Measurements from ENCODE around the gene BMERB1. TPM values are rescaled to one million over a fixed set of nuclear protein-coding genes. Genes with fewer than 3 reads are reported as not detected.
A peak's percentile ranks its signal among the peaks of the same experiment; 100 is the strongest.

Gene BMERB1
- total RNA-seq, 1 experiment from 2014 or later, result 80.0 TPM

DNA sequence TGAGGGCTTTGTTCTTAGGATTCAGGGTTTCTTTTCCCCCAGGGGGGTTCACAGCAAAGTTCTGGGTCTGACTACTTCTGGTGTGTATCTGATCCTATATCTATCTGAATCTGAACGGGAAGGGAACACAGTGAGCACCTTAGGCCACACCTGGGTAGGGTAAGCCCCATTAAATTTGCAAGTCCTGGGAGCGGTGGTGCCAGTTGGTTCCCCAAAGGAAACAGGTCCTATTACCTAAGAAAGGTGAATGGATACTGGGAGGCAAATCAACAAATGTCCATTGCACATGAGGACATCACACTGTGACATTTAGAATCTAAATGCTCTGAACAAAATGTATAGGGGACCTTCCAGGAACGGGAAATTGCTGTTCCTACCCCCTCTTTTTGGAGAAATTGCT is 54.6 kb downstream of the BMERB1 start:
- peak; percentile 34 for ATAC-seq
- ChIA-PET CTCF (interaction anchor here (0.5 to 0.6 kb wide), 2 partner anchors 9 to 21 kb away, joined by 3 to 14 read pairs; no protein-coding TSS in a partner anchor), POLR2A (interaction anchor here (0.6 kb wide), 1 partner anchor 21 kb away, joined by 4 read pairs; no protein-coding TSS in a partner anchor)
- TF ChIP-seq, protein P1, sequence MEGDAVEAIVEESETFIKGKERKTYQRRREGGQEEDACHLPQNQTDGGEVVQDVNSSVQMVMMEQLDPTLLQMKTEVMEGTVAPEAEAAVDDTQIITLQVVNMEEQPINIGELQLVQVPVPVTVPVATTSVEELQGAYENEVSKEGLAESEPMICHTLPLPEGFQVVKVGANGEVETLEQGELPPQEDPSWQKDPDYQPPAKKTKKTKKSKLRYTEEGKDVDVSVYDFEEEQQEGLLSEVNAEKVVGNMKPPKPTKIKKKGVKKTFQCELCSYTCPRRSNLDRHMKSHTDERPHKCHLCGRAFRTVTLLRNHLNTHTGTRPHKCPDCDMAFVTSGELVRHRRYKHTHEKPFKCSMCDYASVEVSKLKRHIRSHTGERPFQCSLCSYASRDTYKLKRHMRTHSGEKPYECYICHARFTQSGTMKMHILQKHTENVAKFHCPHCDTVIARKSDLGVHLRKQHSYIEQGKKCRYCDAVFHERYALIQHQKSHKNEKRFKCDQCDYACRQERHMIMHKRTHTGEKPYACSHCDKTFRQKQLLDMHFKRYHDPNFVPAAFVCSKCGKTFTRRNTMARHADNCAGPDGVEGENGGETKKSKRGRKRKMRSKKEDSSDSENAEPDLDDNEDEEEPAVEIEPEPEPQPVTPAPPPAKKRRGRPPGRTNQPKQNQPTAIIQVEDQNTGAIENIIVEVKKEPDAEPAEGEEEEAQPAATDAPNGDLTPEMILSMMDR (IDR thresholded peaks at IDR 0.05), result no peak
- TF ChIP-seq POLR2AphosphoS5 (IDR thresholded peaks at IDR 0.05; ENCODE audit: low read depth, low read length), result no peak
- TF ChIP-seq, protein P2, sequence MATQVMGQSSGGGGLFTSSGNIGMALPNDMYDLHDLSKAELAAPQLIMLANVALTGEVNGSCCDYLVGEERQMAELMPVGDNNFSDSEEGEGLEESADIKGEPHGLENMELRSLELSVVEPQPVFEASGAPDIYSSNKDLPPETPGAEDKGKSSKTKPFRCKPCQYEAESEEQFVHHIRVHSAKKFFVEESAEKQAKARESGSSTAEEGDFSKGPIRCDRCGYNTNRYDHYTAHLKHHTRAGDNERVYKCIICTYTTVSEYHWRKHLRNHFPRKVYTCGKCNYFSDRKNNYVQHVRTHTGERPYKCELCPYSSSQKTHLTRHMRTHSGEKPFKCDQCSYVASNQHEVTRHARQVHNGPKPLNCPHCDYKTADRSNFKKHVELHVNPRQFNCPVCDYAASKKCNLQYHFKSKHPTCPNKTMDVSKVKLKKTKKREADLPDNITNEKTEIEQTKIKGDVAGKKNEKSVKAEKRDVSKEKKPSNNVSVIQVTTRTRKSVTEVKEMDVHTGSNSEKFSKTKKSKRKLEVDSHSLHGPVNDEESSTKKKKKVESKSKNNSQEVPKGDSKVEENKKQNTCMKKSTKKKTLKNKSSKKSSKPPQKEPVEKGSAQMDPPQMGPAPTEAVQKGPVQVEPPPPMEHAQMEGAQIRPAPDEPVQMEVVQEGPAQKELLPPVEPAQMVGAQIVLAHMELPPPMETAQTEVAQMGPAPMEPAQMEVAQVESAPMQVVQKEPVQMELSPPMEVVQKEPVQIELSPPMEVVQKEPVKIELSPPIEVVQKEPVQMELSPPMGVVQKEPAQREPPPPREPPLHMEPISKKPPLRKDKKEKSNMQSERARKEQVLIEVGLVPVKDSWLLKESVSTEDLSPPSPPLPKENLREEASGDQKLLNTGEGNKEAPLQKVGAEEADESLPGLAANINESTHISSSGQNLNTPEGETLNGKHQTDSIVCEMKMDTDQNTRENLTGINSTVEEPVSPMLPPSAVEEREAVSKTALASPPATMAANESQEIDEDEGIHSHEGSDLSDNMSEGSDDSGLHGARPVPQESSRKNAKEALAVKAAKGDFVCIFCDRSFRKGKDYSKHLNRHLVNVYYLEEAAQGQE (IDR thresholded peaks at IDR 0.05; ENCODE audit: insufficient read depth in 1 of 2, low read depth in 2 of 2, low read length in 1 of 2), result no peak
- TF ChIP-seq SIN3A (IDR thresholded peaks at IDR 0.05; ENCODE audit: borderline replicate concordance, insufficient read depth, low read depth, low read length), result no peak
- TF ChIP-seq TCF7L2 (IDR thresholded peaks at IDR 0.05; ENCODE audit: low read depth, low read length), result no peak
- H3K9me3 ChIP-seq (ENCODE audit: control insufficient read depth, insufficient read depth, low read depth, low read length), result no peaks in the 10 kb centered on the region
- in situ Hi-C loops (cut with HindIII; ENCODE audit: low pct_unique_long_range_greater_than_20kb, low sequenced_read_pairs) (no loop called here), intact Hi-C loops (cut with micrococcal nuclease; ENCODE audit: unreplicated experiment) (loop anchor here (10.0 kb wide), 1 partner anchor 64 kb away; no protein-coding TSS in a partner anchor)
- BruUV-seq (replicated peaks), result no TSS peak
- DNase-seq (ENCODE audit: low read depth, low spot score), result no peak
- H3K4me3 ChIP-seq (ENCODE audit: low read depth in 2 of 2, low read length in 2 of 2), result peak overlapping the region in 1 of 2 experiments; percentile 2; a peak in 1 of 4 replicates
- H3K36me3 ChIP-seq (ENCODE audit: control insufficient read depth, insufficient read depth, low read length), result no peaks in the 10 kb centered on the region
- no peaks in the 10 kb centered on the region for H3K27me3 ChIP-seq (ENCODE audit: control insufficient read depth, insufficient read depth, low read length)
- H3K4me1 ChIP-seq (ENCODE audit: control insufficient read depth, insufficient read depth, low read length), result peaks cover 21% of the 10 kb centered on the region
- H3K27ac ChIP-seq (ENCODE audit: low read length), result peak overlapping the region; percentile 65

DNA sequence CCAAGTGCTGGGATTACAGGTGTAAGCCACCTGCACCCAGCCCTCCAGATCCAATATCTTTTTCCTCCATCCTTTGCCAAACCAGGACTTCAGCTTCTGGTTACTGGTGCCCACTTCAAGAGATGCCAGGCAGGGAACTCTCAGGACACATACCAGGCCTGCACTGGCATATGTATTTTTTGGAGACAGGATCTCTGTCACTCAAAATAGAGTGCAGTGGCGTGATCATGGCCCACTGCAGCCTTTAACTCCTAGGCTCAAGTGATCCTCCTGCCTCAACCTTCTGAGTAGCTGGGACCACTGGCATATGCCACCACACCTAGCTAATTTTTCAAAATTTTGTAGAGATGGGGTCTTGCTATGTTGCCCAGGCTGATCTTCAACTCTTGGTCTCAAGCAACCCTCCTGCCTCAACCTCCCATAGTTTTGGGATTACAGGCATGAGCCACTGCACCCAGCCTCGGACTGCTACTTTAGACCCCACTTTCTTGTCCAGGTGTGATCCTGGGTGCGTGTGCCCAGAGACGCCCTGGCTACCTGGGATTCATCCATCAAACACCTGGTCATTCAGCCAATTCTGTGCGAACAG is 55.8 kb downstream of the BMERB1 start:
- POLR2A ChIA-PET, result no interaction called here
- H3K4me1 ChIP-seq (ENCODE audit: control insufficient read depth, insufficient read depth, low read length), result peaks cover 21% of the 10 kb centered on the region
- in situ Hi-C loops (cut with HindIII; ENCODE audit: low pct_unique_long_range_greater_than_20kb, low sequenced_read_pairs), result no loop called here

More for the DNA sequence above, 55.8 kb downstream of the BMERB1 start:
- DNase-seq (ENCODE audit: low read depth, low spot score), result no peak
- no TSS peak for BruUV-seq (replicated peaks)
- H3K27ac ChIP-seq (ENCODE audit: low read length), result no peak overlapping the region
- TF ChIP-seq, protein P1 (IDR thresholded peaks at IDR 0.05), result no peak
- TF ChIP-seq, protein P2 (IDR thresholded peaks at IDR 0.05; ENCODE audit: insufficient read depth in 1 of 2, low read depth in 2 of 2, low read length in 1 of 2), result no peak
- TF ChIP-seq SIN3A (IDR thresholded peaks at IDR 0.05; ENCODE audit: borderline replicate concordance, insufficient read depth, low read depth, low read length), result no peak
- no peak for TF ChIP-seq POLR2AphosphoS5 (IDR thresholded peaks at IDR 0.05; ENCODE audit: low read depth, low read length)
- TF ChIP-seq TCF7L2 (IDR thresholded peaks at IDR 0.05; ENCODE audit: low read depth, low read length), result no peak
- no peak for ATAC-seq
- H3K4me3 ChIP-seq (ENCODE audit: low read depth in 2 of 2, low read length in 2 of 2), result no peak overlapping the region
- no peaks in the 10 kb centered on the region for H3K36me3 ChIP-seq (ENCODE audit: control insufficient read depth, insufficient read depth, low read length)
- H3K9me3 ChIP-seq (ENCODE audit: control insufficient read depth, insufficient read depth, low read depth, low read length), result no peaks in the 10 kb centered on the region
- intact Hi-C loops (cut with micrococcal nuclease; ENCODE audit: unreplicated experiment), result no loop called here
- CTCF ChIA-PET, result no interaction called here
- H3K27me3 ChIP-seq (ENCODE audit: control insufficient read depth, insufficient read depth, low read length), result no peaks in the 10 kb centered on the region
